Embryonic facial prominence (tissue), 1 donor: ENCODE measurements around the gene TRPM4.
A peak's percentile ranks its signal among the peaks of the same experiment; 100 is the strongest.
"Not testable (repeated sequence)": the region's sequence is repeated elsewhere in the genome, so short reads cannot be mapped to it uniquely, and the experiment has no call there.

ENCODE experiments used
- DNase-seq: peaks from one replicate; pipeline ENCODE4 v3.0.0-alpha.2; 2016; ENCODE audit errors: extremely low spot score

Gene TRPM4

DNA sequence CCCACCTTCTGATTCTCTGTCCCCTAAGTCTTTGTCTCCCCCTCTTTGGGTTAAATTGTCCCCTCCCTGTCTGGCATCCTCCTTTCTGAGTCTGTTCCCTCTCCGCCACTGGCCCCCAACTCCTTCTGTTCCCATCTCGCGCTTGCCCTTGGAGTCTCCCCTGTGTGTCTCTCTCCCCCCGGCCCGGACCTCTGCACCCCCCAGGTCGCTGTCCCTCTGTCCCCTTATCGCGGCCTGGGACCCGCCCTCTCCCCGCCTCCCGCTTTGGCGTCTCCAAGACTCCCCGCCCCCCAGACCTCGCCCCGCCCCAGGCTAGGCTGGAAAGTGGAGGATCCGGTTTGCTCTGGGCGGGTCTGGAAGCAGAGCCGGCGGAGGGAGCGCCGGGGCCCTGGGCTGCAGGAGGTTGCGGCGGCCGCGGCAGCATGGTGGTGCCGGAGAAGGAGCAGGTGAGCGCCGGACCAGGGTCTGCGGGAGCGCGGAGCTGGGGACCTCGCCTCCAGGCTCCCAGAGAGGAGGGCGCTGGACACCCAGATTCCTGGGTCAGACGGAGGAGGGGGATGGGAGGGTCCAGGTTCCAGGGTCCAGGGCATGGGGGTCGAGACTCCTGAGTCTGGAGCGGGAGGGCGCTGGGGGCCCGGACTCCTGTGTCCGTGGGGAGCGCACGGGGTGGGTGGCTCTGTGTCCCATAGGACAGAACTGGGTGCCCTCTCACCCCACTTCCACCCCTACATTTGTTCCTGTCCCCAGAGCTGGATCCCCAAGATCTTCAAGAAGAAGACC, at the start of gene TRPM4:
TSS of gene TRPM4 (plus strand) at position 348 of the 780 bp plus-strand sequence. CDS start at position 423, 75 bp downstream.
- peak; percentile 76 for DNase-seq

DNA sequence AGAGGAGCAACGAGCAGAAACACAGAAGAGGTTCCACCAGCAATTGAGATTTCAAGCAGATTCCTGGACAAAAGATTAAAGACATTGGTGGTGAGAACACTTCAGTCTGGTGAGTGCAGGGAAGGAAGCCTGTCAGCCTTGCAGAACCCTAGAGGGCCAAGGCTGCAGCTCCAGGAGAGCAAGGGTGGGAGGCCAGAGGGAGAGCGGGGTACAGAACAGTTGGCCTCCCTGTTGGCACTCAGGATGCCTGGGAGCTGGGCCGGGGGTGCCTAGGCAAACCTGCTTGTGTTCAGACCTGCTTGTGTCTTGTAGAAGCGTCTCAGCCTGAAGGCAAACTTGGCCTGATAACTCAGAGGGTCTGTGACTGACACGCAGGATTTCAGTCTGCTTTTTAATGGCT, 48.5 kb upstream of the TRPM4 start:
- DNase-seq = no peak

DNA sequence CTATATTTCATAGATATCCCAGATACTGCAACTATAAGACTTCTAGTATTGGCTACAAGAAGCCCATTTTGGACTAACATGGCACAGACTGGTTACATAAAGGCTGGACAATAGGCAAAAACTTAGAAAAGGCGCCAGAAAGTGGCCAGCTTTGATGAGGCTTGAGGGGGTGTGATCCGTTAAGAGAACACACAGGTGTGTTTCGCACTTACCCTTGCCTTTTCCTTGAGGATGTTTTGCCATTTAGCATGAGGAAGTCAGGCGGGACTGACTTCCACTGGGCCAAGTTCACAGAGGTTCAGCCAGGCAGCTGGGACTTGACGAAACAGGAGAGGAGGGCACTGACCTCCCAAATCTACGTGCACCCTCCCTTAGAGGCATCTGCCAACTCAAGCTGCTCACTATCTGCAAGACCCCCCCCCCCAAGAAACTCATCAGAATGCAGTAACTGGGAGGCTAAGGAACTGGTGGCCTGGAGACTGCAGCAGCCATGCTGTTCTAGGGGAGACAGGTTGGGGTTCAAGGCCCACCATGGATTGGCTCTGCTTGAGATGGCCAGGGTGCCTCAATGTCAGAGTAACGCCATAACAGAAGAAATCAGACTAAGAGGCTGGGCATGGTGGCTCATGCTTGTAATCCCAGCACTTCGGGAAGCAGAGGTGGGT, 47.9 kb upstream of the TRPM4 start:
- no peak for DNase-seq

DNA sequence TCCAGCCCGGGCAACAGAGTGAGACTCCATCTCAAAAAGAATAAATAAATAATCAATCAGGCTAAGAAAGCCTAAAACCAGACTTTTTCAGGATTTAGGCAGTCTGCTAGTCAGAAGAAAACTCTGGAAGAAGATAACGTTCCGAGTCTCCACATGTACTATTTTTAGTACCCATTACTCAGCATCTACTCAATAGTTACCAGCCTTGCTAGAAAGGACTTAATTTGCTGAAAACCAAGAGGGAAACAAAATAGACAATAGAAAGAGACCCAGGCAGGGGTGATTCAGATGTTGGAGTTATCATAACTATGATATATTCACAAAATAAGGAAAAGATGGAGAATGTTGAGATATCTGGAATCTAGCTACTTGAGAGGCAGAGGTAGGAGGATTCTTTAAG, 47.0 kb upstream of the TRPM4 start:
- DNase-seq = no peak

DNA sequence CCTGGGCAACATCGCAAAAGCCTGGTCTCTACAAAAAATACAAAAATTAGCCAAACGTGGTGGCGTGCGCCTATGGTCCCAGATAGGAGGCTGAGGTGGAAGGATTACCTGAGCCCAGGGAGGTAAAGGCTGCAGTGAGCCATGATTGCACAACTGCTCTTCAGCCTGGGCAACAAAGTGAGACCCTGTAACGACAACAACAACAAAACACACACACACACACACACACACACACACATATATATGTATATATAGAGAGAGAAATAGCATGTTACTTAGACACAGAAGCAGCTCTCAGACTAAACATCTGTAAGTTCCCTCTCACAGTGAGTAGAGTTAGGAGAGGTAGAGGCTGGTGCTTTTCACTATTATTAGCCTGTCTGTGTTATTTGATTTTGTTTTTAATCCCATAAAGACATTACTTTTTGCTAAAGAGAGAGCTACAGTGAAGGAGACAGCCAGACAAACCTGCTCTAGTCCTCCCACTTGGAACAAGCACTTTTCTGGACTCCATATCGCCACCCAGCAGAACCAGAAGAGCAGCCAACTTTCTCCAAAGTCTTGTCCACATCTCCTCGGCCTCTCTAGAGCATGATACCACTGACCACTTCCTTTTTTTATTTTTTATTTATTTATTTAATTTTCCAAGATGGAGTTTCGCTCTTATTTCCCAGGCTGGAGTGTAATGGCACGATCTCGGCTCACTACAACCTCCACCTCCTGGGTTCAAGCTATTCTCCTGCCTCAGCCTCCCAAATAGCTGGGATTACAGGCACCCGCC, 46.2 kb upstream of the TRPM4 start:
- DNase-seq = no peak

DNA sequence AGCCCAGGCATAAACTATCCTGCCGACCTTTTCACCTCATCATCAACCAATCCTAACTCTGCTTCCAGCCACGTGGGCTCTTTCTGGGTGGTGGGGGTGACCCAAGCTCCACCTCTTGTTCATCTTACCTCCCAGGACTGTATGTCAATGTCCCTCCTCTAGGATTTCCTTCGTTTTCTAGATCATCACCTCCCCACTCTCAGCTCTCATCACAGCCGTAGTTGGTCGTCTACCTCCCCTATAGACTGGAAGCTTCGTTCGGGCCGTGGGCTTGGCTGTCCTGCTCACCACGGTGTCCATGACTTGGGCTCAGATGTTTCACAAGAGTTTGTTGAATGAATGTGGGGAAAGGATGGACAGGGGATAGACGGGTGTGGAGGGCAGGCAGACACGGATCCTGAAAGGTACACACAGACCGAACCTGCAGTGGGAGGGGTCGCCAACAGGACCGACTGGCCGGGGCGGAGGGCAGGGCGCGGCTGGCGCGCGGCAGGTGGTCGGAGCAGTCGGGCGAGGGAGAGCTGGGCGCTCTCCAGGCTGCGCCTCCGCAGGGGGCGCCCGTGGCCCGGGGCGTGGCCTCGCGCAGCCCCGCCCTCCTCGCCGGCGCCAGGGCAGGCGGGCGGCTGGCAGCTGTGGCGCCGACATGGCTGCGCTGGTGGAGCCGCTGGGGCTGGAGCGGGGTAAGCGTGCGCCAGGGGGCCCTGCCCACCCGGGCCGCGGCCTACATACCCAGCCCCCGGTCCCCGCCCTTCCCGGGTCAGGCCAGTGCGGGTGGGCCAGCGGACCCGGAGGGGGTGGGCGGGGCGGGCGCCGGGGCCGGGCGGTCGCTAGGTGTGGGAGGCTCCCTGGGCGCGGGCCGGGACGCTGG, 43.6 kb upstream of the TRPM4 start, which contains the start of gene LIN7B:
TSS of gene LIN7B (plus strand) at position 609 of the 868 bp plus-strand sequence. CDS start at position 644, 35 bp downstream.
- peak; percentile 37 for DNase-seq

DNA sequence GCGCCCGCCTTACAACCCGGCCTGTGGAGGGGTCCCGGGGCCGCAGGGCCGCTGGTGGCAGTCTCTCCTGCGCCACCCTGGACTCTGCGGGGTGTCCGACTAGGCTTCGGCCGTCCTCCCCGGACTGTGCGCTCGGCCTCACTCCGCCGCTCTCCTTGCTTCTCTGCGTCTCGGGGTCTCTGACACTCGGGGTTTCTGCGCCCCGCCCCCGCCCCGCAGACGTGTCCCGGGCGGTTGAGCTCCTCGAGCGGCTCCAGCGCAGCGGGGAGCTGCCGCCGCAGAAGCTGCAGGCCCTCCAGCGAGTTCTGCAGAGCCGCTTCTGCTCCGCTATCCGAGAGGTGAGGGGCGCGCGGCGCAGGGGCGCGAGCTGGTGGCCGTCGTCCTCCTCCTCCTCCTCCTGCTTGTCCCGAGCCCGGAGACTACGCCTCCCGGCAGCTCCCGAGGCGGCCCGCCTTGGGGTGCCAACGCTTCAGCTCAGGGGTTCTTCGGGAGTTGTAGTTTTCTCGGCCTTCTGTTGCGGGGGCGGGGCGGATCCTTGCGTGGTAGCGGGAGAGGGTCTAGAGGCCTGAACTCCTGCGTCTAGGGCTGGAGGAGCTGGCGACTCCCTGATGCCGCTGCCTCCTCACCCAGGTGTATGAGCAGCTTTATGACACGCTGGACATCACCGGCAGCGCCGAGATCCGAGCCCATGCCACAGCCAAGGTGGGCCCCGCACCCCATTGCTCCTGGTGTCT, 42.8 kb upstream of the TRPM4 start:
- DNase-seq = no peak

DNA sequence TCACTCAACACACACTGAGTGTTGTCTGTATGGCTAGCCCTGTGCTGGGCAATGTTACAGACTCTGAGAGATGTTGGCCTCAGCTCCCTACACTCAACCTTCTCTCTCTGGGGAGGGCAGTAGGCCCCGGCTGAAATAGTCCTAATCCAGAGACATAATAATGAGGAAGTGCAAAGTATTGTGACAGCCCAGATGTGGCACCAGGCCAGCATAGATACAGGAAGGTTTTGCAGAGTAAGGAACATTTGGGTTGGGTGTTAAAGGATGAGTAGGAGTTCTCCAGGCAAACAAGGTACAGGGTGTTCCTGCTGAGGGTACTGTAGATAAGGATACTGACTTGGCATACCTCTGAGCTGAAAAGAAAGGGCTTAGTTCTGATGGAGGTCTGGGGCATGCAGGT, 41.0 kb upstream of the TRPM4 start:
- no peak for DNase-seq

DNA sequence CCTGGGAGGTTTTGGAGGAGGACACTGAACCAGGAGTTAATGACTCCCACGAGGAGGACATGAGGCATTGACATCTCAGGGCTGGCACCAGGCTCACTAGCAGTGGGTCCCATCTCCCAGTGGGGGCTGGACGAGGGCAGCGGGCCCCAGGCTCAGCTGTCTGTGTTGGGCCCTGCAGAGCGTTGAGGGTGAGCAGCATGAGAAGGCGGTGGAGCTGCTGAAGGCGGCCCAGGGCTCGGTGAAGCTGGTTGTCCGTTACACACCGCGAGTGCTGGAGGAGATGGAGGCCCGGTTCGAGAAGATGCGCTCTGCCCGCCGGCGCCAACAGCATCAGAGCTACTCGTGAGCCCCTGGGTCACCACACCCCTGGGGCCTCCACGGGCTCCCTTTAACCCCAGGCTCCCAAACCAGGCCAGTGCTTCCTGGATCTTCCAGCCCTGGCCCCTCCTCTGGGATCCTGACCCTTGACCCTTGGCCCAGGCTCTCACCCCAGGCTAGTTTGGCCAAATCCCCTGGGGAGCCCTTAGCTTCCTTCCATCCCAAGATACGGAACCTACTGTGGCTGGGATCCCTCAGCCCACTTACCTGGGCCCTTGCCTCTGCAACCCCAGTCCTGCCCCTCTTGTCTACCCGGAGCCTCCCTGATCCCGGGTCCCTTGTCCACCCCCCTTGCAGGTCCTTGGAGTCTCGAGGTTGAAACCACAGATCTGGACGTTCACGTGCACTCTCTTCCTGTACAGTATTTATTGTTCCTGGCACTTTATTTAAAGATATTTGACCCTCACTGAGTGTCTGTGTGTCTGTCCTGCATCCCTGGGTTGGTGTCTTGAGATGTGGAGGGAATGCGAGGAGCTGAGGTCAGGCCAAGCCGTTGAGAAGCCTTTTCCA, 39.7 kb upstream of the TRPM4 start:
- no peak for DNase-seq

DNA sequence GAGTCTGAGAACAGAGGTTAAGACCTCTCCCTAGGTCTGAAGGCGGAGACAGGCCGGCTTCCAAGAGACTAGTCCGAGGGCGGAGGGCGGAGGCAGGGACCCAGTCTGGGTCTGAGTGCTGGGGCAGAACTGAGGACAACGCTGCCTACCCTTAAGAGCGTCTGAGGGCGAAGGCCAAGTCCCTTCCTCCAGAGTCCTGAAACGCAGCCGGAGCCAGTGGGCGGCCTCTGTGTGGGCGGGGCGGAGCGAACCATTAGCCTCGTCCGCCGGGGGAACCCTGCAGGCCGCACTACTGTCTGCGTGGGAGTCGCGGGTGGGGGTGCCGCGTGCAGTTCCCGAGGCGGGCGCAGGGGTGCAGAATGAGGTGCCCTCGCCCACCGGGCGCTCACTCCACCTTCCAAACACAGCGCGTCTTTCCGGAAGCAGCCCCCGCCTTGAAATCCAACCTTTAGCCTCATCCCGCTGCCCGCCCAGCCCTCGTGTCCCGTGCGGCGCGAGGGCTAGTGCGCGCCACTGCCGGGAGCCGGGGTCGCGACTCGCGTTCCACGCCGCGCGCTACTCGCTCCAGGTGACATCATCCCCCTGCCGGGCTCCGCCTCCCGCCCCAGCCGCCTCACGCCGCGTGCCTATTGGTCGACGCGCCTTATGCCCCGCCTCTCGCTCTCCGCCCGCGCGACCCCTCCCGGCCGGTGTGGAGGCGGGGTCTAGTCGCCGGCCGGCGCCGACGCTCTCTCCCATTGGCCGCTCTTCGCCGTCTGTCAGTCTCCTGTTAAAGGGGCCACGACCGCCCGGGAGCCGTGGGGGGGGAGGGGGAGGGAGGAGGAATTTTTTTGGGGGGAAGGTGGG, 38.8 kb upstream of the TRPM4 start, which contains the start of gene C19orf73:
TSS of gene C19orf73 (minus strand) at position 579 of the 846 bp plus-strand sequence. CDS start at position 458, 121 bp downstream.
- DNase-seq = peak; percentile 94

DNA sequence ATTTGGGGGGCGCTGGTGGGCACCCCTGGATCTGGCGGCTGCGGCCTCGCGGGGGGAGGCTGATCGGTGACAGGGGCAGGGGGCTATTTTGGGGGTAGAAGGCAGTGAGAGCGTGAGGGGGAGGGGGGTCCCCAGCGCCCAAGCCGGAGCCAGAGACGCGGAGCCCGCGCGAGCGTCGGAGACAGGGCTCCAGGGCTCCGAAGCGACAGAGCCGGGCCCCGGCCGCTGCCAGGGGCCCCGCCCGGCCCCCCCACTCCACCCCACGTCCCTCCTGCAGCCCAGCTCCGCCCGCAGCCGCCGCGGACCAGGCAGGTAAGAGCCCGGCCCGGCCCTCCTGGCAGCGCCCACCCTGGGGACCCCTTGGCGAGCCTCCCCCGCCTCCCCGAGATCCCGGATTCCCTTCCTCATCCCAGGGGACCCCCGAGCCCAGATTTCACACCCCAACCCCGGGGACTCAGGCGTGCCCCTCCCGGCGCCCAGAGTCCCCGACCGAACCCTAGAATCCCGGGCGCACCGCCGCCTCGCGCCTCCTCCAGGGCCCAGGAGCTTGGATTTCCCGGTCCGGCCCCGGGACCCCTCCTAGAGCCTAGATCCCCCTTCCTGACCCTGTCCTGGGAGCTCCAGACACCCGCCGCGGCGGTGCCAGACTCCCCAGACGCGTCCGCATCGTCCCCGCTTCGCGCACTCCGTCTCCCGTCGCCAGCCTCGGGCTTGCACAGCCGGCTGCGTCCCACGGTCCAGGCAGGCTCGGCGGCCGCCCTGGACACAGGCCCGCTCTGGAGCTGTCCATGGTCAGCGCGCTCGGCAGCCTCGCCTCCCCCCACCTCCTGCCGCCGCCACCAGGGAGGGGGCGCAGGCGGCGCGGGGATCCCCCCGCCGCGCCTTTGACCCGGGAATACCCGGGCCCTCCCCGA, 37.9 kb upstream of the TRPM4 start, which contains the start of gene PPFIA3:
TSS of gene PPFIA3 (plus strand) at position 134 of the 914 bp plus-strand sequence. CDS start 8,330 bp downstream, outside the sequence.
- no peak for DNase-seq

DNA sequence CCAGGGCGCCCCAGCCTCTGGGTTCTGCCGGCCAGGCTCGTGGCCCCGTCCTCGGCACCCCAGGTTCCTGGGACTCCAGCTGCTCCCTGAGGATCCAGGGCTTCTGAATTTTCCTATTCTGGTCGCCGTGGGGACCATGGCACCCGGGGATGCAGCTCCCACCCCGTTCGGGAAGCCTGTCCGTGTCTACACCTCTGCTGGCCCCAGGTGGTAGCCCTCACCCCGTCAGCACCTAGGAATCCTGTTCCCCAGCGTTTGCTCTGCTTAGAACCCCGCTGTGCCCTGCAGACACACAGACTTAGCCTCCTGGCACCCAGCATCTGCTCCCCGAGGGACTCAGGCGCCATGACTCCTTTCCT, 37.3 kb upstream of the TRPM4 start:
- DNase-seq = no peak

DNA sequence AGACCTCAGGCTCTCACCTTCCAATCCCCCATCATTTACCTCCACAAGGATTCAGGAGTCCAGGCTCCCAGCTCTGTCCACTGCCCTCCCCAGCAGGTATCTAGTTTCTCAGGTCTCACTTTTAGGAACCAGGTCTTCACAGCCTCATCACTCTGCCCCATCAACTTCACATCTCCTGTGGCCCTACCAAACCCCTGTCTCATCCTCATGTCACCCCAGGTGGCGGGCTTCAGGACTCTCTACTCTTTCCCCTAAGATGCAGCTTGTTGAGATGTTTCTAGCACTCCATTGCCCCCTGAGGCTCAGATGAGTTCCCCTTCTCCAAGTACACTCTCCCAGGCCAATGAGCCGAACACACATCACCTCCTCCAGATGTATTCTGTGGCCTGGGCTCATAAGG, 36.7 kb upstream of the TRPM4 start:
- DNase-seq = no peak

DNA sequence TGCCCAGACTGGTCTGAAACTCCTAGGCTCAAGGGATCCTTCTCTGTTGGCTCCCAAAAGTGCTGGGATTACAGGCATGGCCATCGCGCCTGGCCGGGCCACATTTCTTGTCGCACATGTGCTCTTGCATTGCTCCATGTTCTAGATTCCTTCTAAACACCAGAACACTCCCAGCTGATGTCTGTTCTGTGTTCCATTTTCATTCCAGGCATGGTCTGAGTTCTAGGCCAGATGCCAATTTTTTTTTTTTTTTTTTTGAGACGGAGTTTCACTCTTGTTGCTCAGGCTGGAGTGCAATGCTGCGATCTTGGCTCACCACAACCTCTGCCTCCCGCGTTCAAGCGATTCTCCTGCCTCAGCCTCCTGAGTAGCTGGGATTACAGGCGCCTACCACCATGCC, 35.8 kb upstream of the TRPM4 start:
- DNase-seq = not testable (repeated sequence)

DNA sequence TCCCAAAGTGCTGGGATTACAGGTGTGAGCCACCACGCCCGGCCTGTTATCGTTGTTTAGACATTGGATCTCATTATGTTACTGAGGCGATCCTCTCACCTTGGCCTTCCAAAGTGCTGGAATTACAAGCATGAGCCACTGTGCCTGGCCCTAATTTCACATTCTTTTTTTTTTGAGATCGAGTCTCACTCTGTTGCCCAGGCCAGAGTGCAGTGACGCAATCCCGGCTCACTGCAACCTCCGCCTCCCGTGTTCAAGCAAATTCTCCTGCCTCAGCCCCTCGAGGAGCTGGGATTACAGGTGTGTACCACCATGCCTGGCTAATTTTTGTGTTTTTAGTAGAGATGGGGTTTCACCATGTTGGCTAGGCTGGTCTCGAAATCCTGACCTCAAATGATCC, 34.3 kb upstream of the TRPM4 start:
- not testable (repeated sequence) for DNase-seq

DNA sequence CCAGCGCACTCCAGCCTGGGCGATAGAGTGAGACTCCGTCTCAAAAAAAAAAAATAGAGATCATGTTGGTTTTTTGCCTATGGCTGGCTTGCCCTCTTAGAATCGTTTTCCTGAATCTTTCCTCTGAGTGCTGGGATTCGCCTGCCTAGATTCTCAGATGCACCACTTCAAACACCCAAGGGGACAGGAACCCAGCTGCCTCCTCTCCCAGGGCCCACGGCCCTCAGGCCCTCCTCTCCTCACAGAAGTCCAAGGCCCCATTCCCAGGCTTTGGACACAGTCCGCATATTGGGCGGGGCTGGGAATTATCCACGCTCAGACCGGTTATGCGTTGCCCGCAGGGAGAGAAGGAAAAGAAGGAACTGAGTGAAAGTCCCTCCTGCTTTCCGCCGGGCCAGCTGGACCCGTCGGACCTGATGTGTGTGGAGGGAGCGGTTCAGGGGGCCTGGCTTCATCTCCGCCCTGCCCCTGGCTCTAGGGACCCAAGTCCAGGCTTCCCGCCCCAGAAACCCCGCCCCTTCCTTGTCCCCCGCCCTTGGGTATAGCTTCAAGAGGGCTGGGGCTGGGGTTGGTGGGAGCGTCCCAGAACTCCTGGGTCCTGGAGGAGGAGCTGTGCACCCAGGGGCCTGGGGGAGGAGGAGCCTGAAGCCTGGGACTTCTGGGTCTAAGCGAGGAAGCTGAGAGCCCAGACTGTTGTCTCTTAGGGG, 32.4 kb upstream of the TRPM4 start:
- no peak for DNase-seq

DNA sequence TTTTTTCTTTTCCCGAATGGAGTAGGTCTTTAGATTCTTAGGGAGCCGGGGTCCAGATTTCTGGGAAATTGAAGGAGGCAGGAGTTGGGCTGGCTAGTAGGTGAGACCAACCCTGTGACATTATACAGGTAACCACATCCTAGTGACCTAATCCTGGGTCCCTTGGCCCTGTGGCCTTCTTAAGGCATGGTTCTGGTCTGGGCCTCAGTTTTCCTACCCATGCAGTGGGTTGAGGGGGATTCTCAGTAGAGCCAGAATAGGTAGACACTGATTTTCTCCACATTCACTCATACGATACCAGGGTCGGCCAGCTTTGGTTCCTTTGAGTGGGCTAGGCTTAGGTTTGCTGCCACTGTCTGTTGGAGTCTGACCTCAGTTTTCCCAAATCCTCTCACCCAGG, 31.0 kb upstream of the TRPM4 start:
- no peak for DNase-seq
